K562 (cell line): ENCODE results near the gene NT5C. TPM values are rescaled to one million over a fixed set of nuclear protein-coding genes. Genes with fewer than 3 reads are reported as not detected.

Experiments used
- CREBBP ChIP-seq: IDR thresholded peaks from one replicate; pipeline ENCODE4 v1.6.1; 2012; ENCODE audit warnings: low read depth, mild to moderate bottlenecking, control low read depth, inconsistent platforms, low read length
- HBP1 ChIP-seq: fragments of 450-650 bp; formaldehyde crosslinking; IDR thresholded peaks from 2 replicates; pipeline ENCODE4 v1.4.0; 2022; ENCODE audit warnings: missing genetic modification characterization
- HDAC2 ChIP-seq: fragments of 450-650 bp; IDR thresholded peaks from 2 replicates; pipeline ENCODE4 v1.6.1; 2016; ENCODE audit warnings: mild to moderate bottlenecking
- ILK ChIP-seq: fragments of 450-650 bp; IDR thresholded peaks from 2 replicates; pipeline ENCODE4 v1.6.1; 2016; ENCODE audit warnings: missing genetic modification characterization, low read depth, mild to moderate bottlenecking, missing compliant biosample characterization, moderate library complexity, borderline replicate concordance
- RCOR1 ChIP-seq, 2 experiments: IDR thresholded peaks; 2 replicates each; pipeline ENCODE4 v1.6.1; 2012; ENCODE audit warnings: low read depth in 2 of 2, low read length in 2 of 2, borderline replicate concordance in 1 of 2, improper control_type of control experiment in 1 of 2
- REST ChIP-seq, 2 experiments: fragments of 450-650 bp; formaldehyde crosslinking in 1 of 2; IDR thresholded peaks; 2 replicates each; pipeline versions ENCODE4 v1.4.0 to v1.6.1; 2014 to 2020; ENCODE audit warnings: mild to moderate bottlenecking in 2 of 2, borderline replicate concordance in 1 of 2, low read depth in 1 of 2
- SAFB ChIP-seq: fragments of 200-400 bp; formaldehyde crosslinking; IDR thresholded peaks from 2 replicates; pipeline ENCODE4 v1.6.1; 2017; ENCODE audit warnings: low read depth, low read length, borderline replicate concordance
- SIN3B ChIP-seq: fragments of 450-650 bp; IDR thresholded peaks from 2 replicates; pipeline ENCODE4 v1.6.1; 2017; ENCODE audit warnings: low read depth, mild to moderate bottlenecking, moderate library complexity
- SMAD3 ChIP-seq: fragments of 450-650 bp; formaldehyde crosslinking; conservative IDR thresholded peaks from 2 replicates; pipeline ENCODE4 v1.4.0; 2020; ENCODE audit warnings: mild to moderate bottlenecking
- TBP ChIP-seq: optimal IDR thresholded peaks from 2 replicates; pipeline ENCODE3; 2011; ENCODE audit warnings: low read depth, low read length, improper control_type of control experiment
- TOE1 ChIP-seq, 2 experiments: fragments of 450-650 bp in 1 of 2; sonication (generic) in 1 of 2; formaldehyde crosslinking in 1 of 2; IDR thresholded peaks; 2 replicates each; pipeline versions ENCODE4 v1.7.1 to v1.8.0; 2016 to 2022; ENCODE audit warnings: borderline replicate concordance in 2 of 2, mild to moderate bottlenecking in 2 of 2, antibody characterized with exemption in 1 of 2, inconsistent platforms in 1 of 2, low read depth in 1 of 2, missing genetic modification reagents in 1 of 2, moderate library complexity in 1 of 2
- polyA plus RNA-seq, 8 experiments: library from polyadenylated mRNA; depleted of rRNA in 4 of 8; stranded (reverse) in 5 of 8; unstranded in 3 of 8; fragments of >200 nt; fragmentation: Nextera tagmentation in 2 of 8; fragmentation: Illumina TruSeq in 1 of 8; extraction: Ambion mirVana in 2 of 8; extraction: Trizol in 1 of 8; gene quantifications; 2 replicates each; pipeline versions ENCODE4 v1.2.1 to v1.2.3, GENCODE V29; 2011 to 2014; ENCODE audit warnings: inconsistent platforms in 1 of 8, missing spikeins in 1 of 8
- total RNA-seq, 7 experiments: library from RNA; depleted of rRNA in 6 of 7; stranded (reverse); fragments of >200 nt in 6 of 7; fragmentation: Illumina TruSeq in 2 of 7; extraction: Trizol in 2 of 7; gene quantifications; 2 replicates each; pipeline versions ENCODE4 v1.2.1 to v1.2.3, GENCODE V29; 2011 to 2021; ENCODE audit warnings: low replicate concordance in 1 of 7
- TF ChIP-seq, protein P1 (sequence below): sonication (generic); formaldehyde crosslinking; IDR thresholded peaks from 2 replicates; pipeline ENCODE4 v1.8.0; 2022; ENCODE audit warnings: missing genetic modification reagents, mild to moderate bottlenecking, moderate library complexity, borderline replicate concordance

The NT5C gene
- total and polyA plus RNA-seq, 9 of the 15 experiments (the other 6 are each of a cell fraction or from before 2014, with no cell fraction given) = 2.9 to 205 (median 45.0) TPM

DNA sequence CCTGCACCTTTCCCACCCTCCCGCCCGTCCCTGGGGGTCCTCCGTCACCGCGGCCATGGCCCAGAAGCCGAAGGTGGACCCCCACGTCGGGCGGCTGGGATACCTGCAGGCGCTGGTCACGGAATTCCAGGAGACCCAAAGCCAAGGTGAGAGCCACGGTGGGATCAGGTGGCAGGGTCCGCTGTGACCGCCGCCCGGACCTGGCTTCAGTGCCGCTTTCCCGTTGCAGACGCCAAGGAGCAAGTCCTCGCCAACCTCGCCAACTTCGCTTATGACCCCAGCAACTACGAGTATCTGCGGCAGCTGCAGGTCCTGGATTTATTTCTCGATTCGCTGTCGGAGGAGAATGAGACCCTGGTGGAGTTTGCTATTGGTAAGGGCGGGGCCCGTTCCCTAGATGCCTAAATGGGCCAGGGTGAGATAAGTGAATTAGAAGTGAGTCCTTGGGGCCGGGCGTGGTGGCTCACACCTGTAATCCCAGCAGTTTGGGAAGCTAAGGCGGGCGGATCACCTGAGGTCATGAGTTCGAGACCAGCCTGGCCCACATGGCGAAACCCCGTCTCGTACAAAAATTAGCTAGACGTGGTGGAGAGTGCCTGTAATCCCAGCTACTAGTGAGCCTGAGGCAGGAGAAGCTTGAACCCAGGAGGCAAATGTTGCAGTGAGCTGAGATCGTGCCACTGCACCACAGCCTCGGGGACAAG, 21.2 kb downstream of the NT5C start (continued):
- TF ChIP-seq HDAC2 = peak; percentile 54
- no peak for TF ChIP-seq ILK
- TF ChIP-seq, protein P1, sequence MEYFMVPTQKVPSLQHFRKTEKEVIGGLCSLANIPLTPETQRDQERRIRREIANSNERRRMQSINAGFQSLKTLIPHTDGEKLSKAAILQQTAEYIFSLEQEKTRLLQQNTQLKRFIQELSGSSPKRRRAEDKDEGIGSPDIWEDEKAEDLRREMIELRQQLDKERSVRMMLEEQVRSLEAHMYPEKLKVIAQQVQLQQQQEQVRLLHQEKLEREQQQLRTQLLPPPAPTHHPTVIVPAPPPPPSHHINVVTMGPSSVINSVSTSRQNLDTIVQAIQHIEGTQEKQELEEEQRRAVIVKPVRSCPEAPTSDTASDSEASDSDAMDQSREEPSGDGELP (CRISPR knock-in tag) = no peak
- no peak for TF ChIP-seq HBP1 (CRISPR knock-in tag)
- TF ChIP-seq SAFB = no peak
- TF ChIP-seq CREBBP = no peak
- no peak for TF ChIP-seq SMAD3 (CRISPR knock-in tag)
- TF ChIP-seq TOE1 (IDR thresholded peaks at IDR 0.05; ENCODE audit: borderline replicate concordance) = no peak
- 0 out of 2 replicates have a peak, but pooled peaks have one; percentile 57 for TF ChIP-seq TOE1 (CRISPR knock-in tag; IDR thresholded peaks at IDR 0.05; ENCODE audit: borderline replicate concordance, low read depth)
- TF ChIP-seq SIN3B = no peak
- peak in 1 of 2 experiments; percentile 62; a peak in 1 of 4 replicates for TF ChIP-seq RCOR1 (IDR thresholded peaks at IDR 0.05; ENCODE audit: borderline replicate concordance in 1 of 2, low read depth in 2 of 2, low read length in 2 of 2)
- peak; percentile 70 for TF ChIP-seq TBP
- TF ChIP-seq REST (IDR thresholded peaks at IDR 0.05; ENCODE audit: borderline replicate concordance) = no peak
- TF ChIP-seq REST (CRISPR knock-in tag; IDR thresholded peaks at IDR 0.05; ENCODE audit: low read depth) = no peak
